Stimulated activated CD4-positive, alpha-beta T cell treated with anti-CD3 and anti-CD28 coated beads, Interleukin-15, amount 100 ng/mL, for 1 hour (primary cell): Measurements from ENCODE around the gene USP54.

ENCODE experiments used
- DNase-seq, 2 donors: peaks; one replicate each; pipeline ENCODE4 v3.0.0-alpha.2; 2020; ENCODE audit warnings: low read depth in 1 of 2, low spot score in 1 of 2

Gene USP54

GRCh38 chr10:73537288-73537687 is 53.9 kb downstream of the USP54 start:
- no peak for DNase-seq

GRCh38 chr10:73534857-73535256 is 56.3 kb downstream of the USP54 start:
- no peak for DNase-seq

- peak in 1 of 2 donors; percentile 3 for DNase-seq
These were observed 61.9 kb downstream of the USP54 start for GRCh38 chr10:73529089-73529832.

GRCh38 chr10:73522263-73522662 is 68.9 kb downstream of the USP54 start:
- DNase-seq, result no peak

GRCh38 chr10:73519336-73519735 is 71.8 kb downstream of the USP54 start:
- DNase-seq, result no peak

GRCh38 chr10:73517166-73517888 is 73.8 kb downstream of the USP54 start:
- no peak for DNase-seq

- no peak for DNase-seq
These were observed 78.9 kb downstream of the USP54 start for GRCh38 chr10:73512207-73512743.

- no peak for DNase-seq
These were observed 81.4 kb downstream of the USP54 start for GRCh38 chr10:73509695-73510094.

GRCh38 chr10:73506491-73506890 is 84.7 kb downstream of the USP54 start:
- no peak for DNase-seq

GRCh38 chr10:73506074-73506473 is 85.1 kb downstream of the USP54 start:
- no peak for DNase-seq

GRCh38 chr10:73503037-73503436 is 88.1 kb downstream of the USP54 start:
- no peak for DNase-seq

GRCh38 chr10:73501651-73502050 is 89.5 kb downstream of the USP54 start:
- DNase-seq, result no peak

GRCh38 chr10:73497623-73498022 is 93.5 kb downstream of the USP54 start:
- DNase-seq, result no peak

- peak; percentile 82 to 85 for DNase-seq
These were observed 95.1 kb downstream of the USP54 start, which contains the start of gene PPP3CB for GRCh38 chr10:73495884-73496674. PPP3CB (minus strand) TSS chr10:73496024; CDS start chr10:73495889, 135 bp downstream.

GRCh38 chr10:73495226-73495883 is 95.8 kb downstream of the USP54 start:
- DNase-seq, result peak; percentile 69 to 82

- no peak for DNase-seq
These were observed 96.3 kb downstream of the USP54 start for GRCh38 chr10:73494877-73495225.

GRCh38 chr10:73494213-73494612 is 96.9 kb downstream of the USP54 start:
- DNase-seq, result no peak

- DNase-seq, result no peak
These were observed 97.4 kb downstream of the USP54 start for GRCh38 chr10:73493781-73494180.

- no peak for DNase-seq
These were observed 104.5 kb downstream of the USP54 start for GRCh38 chr10:73486601-73487000.

- DNase-seq, result no peak
These were observed 105.8 kb downstream of the USP54 start for GRCh38 chr10:73485320-73485719.

GRCh38 chr10:73480158-73480557 is 111.0 kb downstream of the USP54 start:
- DNase-seq, result no peak
